GM23338 (cell line): Measurements from ENCODE around the gene TAF8. TPM values are rescaled to one million over a fixed set of nuclear protein-coding genes. Genes with fewer than 3 reads are reported as not detected.

Experiments used
- ATAC-seq: fragments of 200-7000 bp; cut with Tn5 transposase; 3 replicates; pipeline ENCODE4 v1.9.1; 2020
- DNase-seq: peaks from one replicate; pipeline ENCODE4 v3.0.0-alpha.2; 2015; ENCODE audit warnings: low spot score
- H2AFZ ChIP-seq: fragments of 200-600 bp; sonication (generic); 2 replicates; pipeline ENCODE4 v1.8.0; 2016; ENCODE audit warnings: antibody characterized with exemption, mild to moderate bottlenecking, moderate library complexity
- H3F3A ChIP-seq: fragments of 200-600 bp; sonication (generic); replicated peaks from 2 replicates; pipeline ENCODE4 v1.8.0; 2017; ENCODE audit warnings: antibody characterized with exemption, mixed run types, low read depth
- H3K27ac ChIP-seq: fragments of 200-600 bp; sonication (generic); 2 replicates; pipeline ENCODE4 v1.6.1; 2016; ENCODE audit warnings: low read depth
- H3K27me3 ChIP-seq: fragments of 200-600 bp; sonication (generic); 2 replicates; pipeline ENCODE4 v1.8.0; 2016; ENCODE audit warnings: mild to moderate bottlenecking, mixed run types, moderate library complexity; ENCODE audit not compliant: insufficient read depth
- H3K36me3 ChIP-seq: fragments of 200-600 bp; sonication (generic); 2 replicates; pipeline ENCODE4 v1.8.0; 2016; ENCODE audit warnings: mild to moderate bottlenecking; ENCODE audit not compliant: insufficient read depth
- H3K4me1 ChIP-seq: fragments of 200-600 bp; sonication (generic); 2 replicates; pipeline ENCODE4 v1.8.0; 2016; ENCODE audit warnings: mild to moderate bottlenecking, moderate library complexity; ENCODE audit not compliant: insufficient read depth
- H3K4me2 ChIP-seq: fragments of 200-600 bp; sonication (generic); 2 replicates; pipeline ENCODE4 v1.7.1; 2017; ENCODE audit warnings: mixed run types
- H3K4me3 ChIP-seq: fragments of 200-600 bp; sonication (generic); 2 replicates; pipeline ENCODE4 v1.6.1; 2016; ENCODE audit warnings: mixed run types
- H3K79me2 ChIP-seq: fragments of 200-600 bp; sonication (generic); replicated peaks from 2 replicates; pipeline ENCODE4 v1.8.0; 2017; ENCODE audit warnings: mild to moderate bottlenecking; ENCODE audit not compliant: insufficient read depth
- H3K9me2 ChIP-seq: fragments of 200-600 bp; sonication (generic); 2 replicates; pipeline ENCODE4 v1.8.0; 2017; ENCODE audit not compliant: insufficient read depth
- H4K20me1 ChIP-seq: fragments of 200-600 bp; sonication (generic); replicated peaks from 2 replicates; pipeline ENCODE4 v1.8.0; 2017; ENCODE audit warnings: mild to moderate bottlenecking; ENCODE audit not compliant: insufficient read depth
- H3K27ac Mint-ChIP-seq: 2 replicates; pipeline ENCODE4 v1.8.0; 2020; ENCODE audit warnings: inconsistent platforms, mild to moderate bottlenecking, moderate library complexity, mixed read lengths
- H3K27me3 Mint-ChIP-seq: 3 replicates; pipeline ENCODE4 v1.8.0; 2022; ENCODE audit warnings: low read depth, mild to moderate bottlenecking, moderate library complexity, mixed read lengths, inconsistent platforms; ENCODE audit not compliant: insufficient read depth, poor library complexity
- H3K36me3 Mint-ChIP-seq: 3 replicates; pipeline ENCODE4 v1.8.0; 2021; ENCODE audit warnings: low read depth, mild to moderate bottlenecking, inconsistent platforms, moderate library complexity, mixed read lengths
- H3K4me1 Mint-ChIP-seq: 3 replicates; pipeline ENCODE4 v1.8.0; 2020; ENCODE audit warnings: mild to moderate bottlenecking, inconsistent platforms, mixed read lengths
- H3K4me3 Mint-ChIP-seq: 3 replicates; pipeline ENCODE4 v1.8.0; 2021; ENCODE audit warnings: moderate library complexity, mild to moderate bottlenecking, inconsistent platforms, mixed read lengths
- H3K9me3 Mint-ChIP-seq: 3 replicates; pipeline ENCODE4 v1.8.0; 2020; ENCODE audit warnings: moderate library complexity, mild to moderate bottlenecking, inconsistent platforms, mixed read lengths
- CREB1 ChIP-seq: fragments of 250-450 bp; sonication (Bioruptor Pico); IDR thresholded peaks from 2 replicates; pipeline ENCODE4 v1.5.0; 2020; ENCODE audit warnings: low read depth, mild to moderate bottlenecking, moderate library complexity
- CTCF ChIP-seq, 2 experiments: fragments of 200-600 bp in 1 of 2; sonication (generic) in 1 of 2; conservative IDR thresholded peaks; 2 replicates each; pipeline versions ENCODE4 v1.5.1 to v1.6.1; 2016 to 2017; ENCODE audit warnings: antibody characterized with exemption in 2 of 2, low read depth in 2 of 2, mild to moderate bottlenecking in 2 of 2, moderate library complexity in 1 of 2
- EZH2 ChIP-seq: fragments of 200-600 bp; sonication (generic); IDR thresholded peaks from one replicate; pipeline ENCODE4 v1.8.0; 2017; ENCODE audit warnings: antibody characterized with exemption, mild to moderate bottlenecking, low read depth; ENCODE audit not compliant: unreplicated experiment
- JUNB ChIP-seq: IDR thresholded peaks from one replicate; pipeline ENCODE4 v1.6.1; 2016; ENCODE audit warnings: antibody characterized with exemption; ENCODE audit not compliant: unreplicated experiment
- STAT1 ChIP-seq: IDR thresholded peaks from one replicate; pipeline ENCODE4 v1.6.1; 2016; ENCODE audit warnings: antibody characterized with exemption; ENCODE audit not compliant: unreplicated experiment
- ZNF114 ChIP-seq: fragments of 250-450 bp; sonication (Bioruptor Pico); IDR thresholded peaks from 2 replicates; pipeline ENCODE4 v1.5.0; 2020; ENCODE audit warnings: mild to moderate bottlenecking, moderate library complexity
- ZNF331 ChIP-seq: fragments of 250-450 bp; sonication (Bioruptor Pico); IDR thresholded peaks from 2 replicates; pipeline ENCODE4 v1.5.0; 2020; ENCODE audit warnings: low read depth, mild to moderate bottlenecking, moderate library complexity
- polyA plus RNA-seq: library from polyadenylated mRNA; unstranded; fragments of >200 nt; fragmentation: Nextera tagmentation; extraction: Ambion mirVana; gene quantifications from 2 replicates; pipeline ENCODE4 v1.2.1, GENCODE V29; 2016
- total RNA-seq: library from RNA; depleted of rRNA; stranded (reverse); fragments of >200 nt; shearing (Covaris generic); gene quantifications from 2 replicates; pipeline ENCODE4 v1.2.3, GENCODE V29; 2014

The TAF8 gene
- total and polyA plus RNA-seq, 2 experiments from 2014 or later: 18.7 to 30.6 TPM

DNA sequence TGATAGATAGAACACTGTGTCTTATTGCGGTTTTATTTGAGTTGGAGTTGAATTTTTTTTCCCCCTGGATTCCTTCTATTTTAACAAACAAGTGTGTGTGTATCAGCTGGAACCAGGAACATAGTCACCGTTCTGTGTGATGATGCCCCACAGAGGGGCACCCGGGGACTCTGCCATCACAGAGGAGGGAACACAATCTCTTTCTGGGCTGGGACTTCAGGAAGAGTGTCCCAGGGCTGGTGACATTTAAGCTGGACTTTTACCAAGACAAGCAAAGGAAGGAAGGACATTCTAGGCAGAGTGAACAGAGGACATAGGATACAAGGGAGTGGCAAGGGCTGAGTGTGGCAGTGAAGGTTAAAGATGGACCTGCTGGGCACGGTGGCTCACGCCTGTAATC, 33.2 kb downstream of the TAF8 start:
- TF ChIP-seq ZNF114 (CRISPR knock-in tag) (no peak), STAT1 (no peak), CREB1 (CRISPR knock-in tag) (no peak), ZNF331 (no peak)
- no peak for DNase-seq
- H2AFZ ChIP-seq: no peak overlapping the region
- Mint-ChIP-seq H3K27ac (no peak overlapping the region), H3K4me3 (no peak overlapping the region), H3K4me1 (peaks cover 16% of the 10 kb centered on the region), H3K27me3 (peaks cover 13% of the 10 kb centered on the region), H3K36me3 (peaks cover 3% of the 10 kb centered on the region; the same call in 1 of the 3 replicates), H3K9me3 (no peaks in the 10 kb centered on the region)
- H3K27ac ChIP-seq: no peak overlapping the region
- no peaks in the 10 kb centered on the region for H3K79me2 ChIP-seq
- no peak for ATAC-seq
- peaks cover 5% of the 10 kb centered on the region; the same call in 1 of the 2 replicates for H3F3A ChIP-seq
- H3K4me3 ChIP-seq: no peak overlapping the region
- no peaks in the 10 kb centered on the region; the same call in 1 of the 2 replicates for H4K20me1 ChIP-seq
- H3K4me1 ChIP-seq: peaks cover 11% of the 10 kb centered on the region
- no peaks in the 10 kb centered on the region for H3K27me3 ChIP-seq
- H3K36me3 ChIP-seq: no peaks in the 10 kb centered on the region; the same call in 1 of the 2 replicates
- no peaks in the 10 kb centered on the region for H3K9me2 ChIP-seq
- no peak overlapping the region for H3K4me2 ChIP-seq

GRCh38 chr6:42084889-42085288, 34.6 kb downstream of the TAF8 start:
- no peak overlapping the region for H3K27ac Mint-ChIP-seq

More at GRCh38 chr6:42084889-42085288, 34.6 kb downstream of the TAF8 start:
- H3K9me2 ChIP-seq: no peaks in the 10 kb centered on the region
- H3K4me1 ChIP-seq: peaks cover 11% of the 10 kb centered on the region
- DNase-seq: no peak
- ATAC-seq: no peak
- Mint-ChIP-seq H3K4me1 (peaks cover 16% of the 10 kb centered on the region), H3K27me3 (peaks cover 20% of the 10 kb centered on the region), H3K9me3 (no peaks in the 10 kb centered on the region), H3K36me3 (peaks cover 3% of the 10 kb centered on the region; the same call in 1 of the 3 replicates), H3K4me3 (no peak overlapping the region)
- TF ChIP-seq ZNF331: no peak
- no peak for TF ChIP-seq JUNB
- 0 out of 4 replicates have a peak, but pooled peaks have one; percentile 5 to 11 for TF ChIP-seq CTCF (conservative IDR thresholded peaks at IDR 0.05; ENCODE audit: low read depth in 2 of 2)
- TF ChIP-seq EZH2: no peak
- no peak overlapping the region for H2AFZ ChIP-seq
- peaks cover 1% of the 10 kb centered on the region; the same call in 1 of the 2 replicates for H3F3A ChIP-seq
- no peak overlapping the region for H3K4me3 ChIP-seq
- H3K27me3 ChIP-seq: no peaks in the 10 kb centered on the region
- no peaks in the 10 kb centered on the region for H3K79me2 ChIP-seq
- no peaks in the 10 kb centered on the region; the same call in 1 of the 2 replicates for H4K20me1 ChIP-seq
- H3K4me2 ChIP-seq: no peak overlapping the region
- H3K27ac ChIP-seq: no peak overlapping the region
- H3K36me3 ChIP-seq: no peaks in the 10 kb centered on the region; the same call in 1 of the 2 replicates
